ENCODE data around the gene CLTC. TPM values are rescaled to one million over a fixed set of nuclear protein-coding genes. Genes with fewer than 3 reads are reported as not detected.
A peak's percentile ranks its signal among the peaks of the same experiment; 100 is the strongest.

CLTC gene
- total RNA-seq, 1 experiment from 2014 or later: 240 TPM

GRCh38 chr17:59683283-59683682 is 63.6 kb downstream of the CLTC start:
- TF ChIP-seq CTCF (IDR thresholded peaks at IDR 0.05; ENCODE audit: unreplicated experiment): no peak
- Mint-ChIP-seq H3K4me1 (ENCODE audit: insufficient read depth, unreplicated experiment) (no peaks in the 10 kb centered on the region), H3K9me3 (ENCODE audit: unreplicated experiment) (no peaks in the 10 kb centered on the region), H3K36me3 (ENCODE audit: insufficient read depth, unreplicated experiment) (peaks cover 100% of the 10 kb centered on the region), H3K4me3 (ENCODE audit: unreplicated experiment) (no peak overlapping the region), H3K27me3 (ENCODE audit: insufficient read depth, unreplicated experiment) (no peaks in the 10 kb centered on the region), H3K27ac (ENCODE audit: low read depth, unreplicated experiment) (no peak overlapping the region)
- POLR2A ChIA-PET: interaction anchor here (0.5 to 1.9 kb wide), 8 partner anchors 9 to 65 kb away, joined by 3 to 7 read pairs (median 4); partner anchors contain the start of genes CLTC, PTRH2 and VMP1
- no peak for DNase-seq (ENCODE audit: unreplicated experiment)
- CTCF ChIA-PET: interaction anchor here (0.5 kb wide), 1 partner anchor 217 kb away, joined by 4 read pairs; no protein-coding TSS in a partner anchor
- intact Hi-C loops (cut with micrococcal nuclease): no loop called here
- BruUV-seq (replicated peaks): no TSS peak

- Mint-ChIP-seq H3K4me3 (ENCODE audit: unreplicated experiment) (no peak overlapping the region), H3K36me3 (ENCODE audit: insufficient read depth, unreplicated experiment) (peaks cover 99% of the 10 kb centered on the region), H3K9me3 (ENCODE audit: unreplicated experiment) (no peaks in the 10 kb centered on the region), H3K27me3 (ENCODE audit: insufficient read depth, unreplicated experiment) (no peaks in the 10 kb centered on the region), H3K27ac (ENCODE audit: low read depth, unreplicated experiment) (no peak overlapping the region), H3K4me1 (ENCODE audit: insufficient read depth, unreplicated experiment) (no peaks in the 10 kb centered on the region)
- no peak for TF ChIP-seq CTCF (IDR thresholded peaks at IDR 0.05; ENCODE audit: unreplicated experiment)
- intact Hi-C loops (cut with micrococcal nuclease): no loop called here
- BruUV-seq (replicated peaks): no TSS peak
- ChIA-PET POLR2A (interaction anchor here (0.6 to 3.7 kb wide), 6 partner anchors 9 to 68 kb away, joined by 3 to 14 read pairs (median 4); partner anchors contain the start of genes PTRH2 and VMP1), CTCF (interaction anchor here (1.3 kb wide), 1 partner anchor 8 kb away, joined by 8 read pairs; no protein-coding TSS in a partner anchor)
- no peak for DNase-seq (ENCODE audit: unreplicated experiment)
Measured at GRCh38 chr17:59684967-59685366, 65.3 kb downstream of the CLTC start.

GRCh38 chr17:59688008-59688407 is 68.3 kb downstream of the CLTC start:
- POLR2A ChIA-PET: interaction anchor here (0.6 to 3.7 kb wide), 4 partner anchors 11 to 48 kb away, joined by 3 to 14 read pairs (median 4); no protein-coding TSS in a partner anchor
- intact Hi-C loops (cut with micrococcal nuclease): no loop called here

GRCh38 chr17:59688496-59688895 is 68.8 kb downstream of the CLTC start:
- DNase-seq (ENCODE audit: unreplicated experiment): no peak
- no peak for TF ChIP-seq CTCF (IDR thresholded peaks at IDR 0.05; ENCODE audit: unreplicated experiment)
- POLR2A ChIA-PET: interaction anchor here (1.7 to 3.7 kb wide), 2 partner anchors 10 to 13 kb away, joined by 5 to 14 read pairs; no protein-coding TSS in a partner anchor
- intact Hi-C loops (cut with micrococcal nuclease): no loop called here
- H3K4me3 Mint-ChIP-seq (ENCODE audit: unreplicated experiment): no peak overlapping the region
- H3K36me3 Mint-ChIP-seq (ENCODE audit: insufficient read depth, unreplicated experiment): peaks cover 99% of the 10 kb centered on the region
- H3K27me3 Mint-ChIP-seq (ENCODE audit: insufficient read depth, unreplicated experiment): no peaks in the 10 kb centered on the region
- no peaks in the 10 kb centered on the region for H3K9me3 Mint-ChIP-seq (ENCODE audit: unreplicated experiment)
- BruUV-seq (replicated peaks): no TSS peak
- H3K4me1 Mint-ChIP-seq (ENCODE audit: insufficient read depth, unreplicated experiment): no peaks in the 10 kb centered on the region
- CTCF ChIA-PET: no interaction called here
- H3K27ac Mint-ChIP-seq (ENCODE audit: low read depth, unreplicated experiment): peak overlapping the region; percentile 51

More at GRCh38 chr17:59688008-59688407, 68.3 kb downstream of the CLTC start:
- no TSS peak for BruUV-seq (replicated peaks)
- Mint-ChIP-seq H3K27me3 (ENCODE audit: insufficient read depth, unreplicated experiment) (no peaks in the 10 kb centered on the region), H3K36me3 (ENCODE audit: insufficient read depth, unreplicated experiment) (peaks cover 99% of the 10 kb centered on the region), H3K4me3 (ENCODE audit: unreplicated experiment) (no peak overlapping the region), H3K9me3 (ENCODE audit: unreplicated experiment) (no peaks in the 10 kb centered on the region), H3K27ac (ENCODE audit: low read depth, unreplicated experiment) (peak overlapping the region; percentile 51), H3K4me1 (ENCODE audit: insufficient read depth, unreplicated experiment) (no peaks in the 10 kb centered on the region)
- CTCF ChIA-PET: no interaction called here
- DNase-seq (ENCODE audit: unreplicated experiment): no peak
- TF ChIP-seq CTCF (IDR thresholded peaks at IDR 0.05; ENCODE audit: unreplicated experiment): no peak
